ENCODE measurements around the gene SYT9.

Gene SYT9

GRCh38 chr11:7485186-7486097, 233.7 kb downstream of the SYT9 start, which contains the start of gene OLFML1:
Gene OLFML1, plus strand, starts transcription at chr11:7485506. Its CDS starts 370 bp downstream, at chr11:7485876.
- no peak for DNase-seq

GRCh38 chr11:7486098-7486780, 234.5 kb downstream of the SYT9 start:
- DNase-seq, result no peak

GRCh38 chr11:7486781-7487140, 235.1 kb downstream of the SYT9 start:
- DNase-seq, result no peak

DNA sequence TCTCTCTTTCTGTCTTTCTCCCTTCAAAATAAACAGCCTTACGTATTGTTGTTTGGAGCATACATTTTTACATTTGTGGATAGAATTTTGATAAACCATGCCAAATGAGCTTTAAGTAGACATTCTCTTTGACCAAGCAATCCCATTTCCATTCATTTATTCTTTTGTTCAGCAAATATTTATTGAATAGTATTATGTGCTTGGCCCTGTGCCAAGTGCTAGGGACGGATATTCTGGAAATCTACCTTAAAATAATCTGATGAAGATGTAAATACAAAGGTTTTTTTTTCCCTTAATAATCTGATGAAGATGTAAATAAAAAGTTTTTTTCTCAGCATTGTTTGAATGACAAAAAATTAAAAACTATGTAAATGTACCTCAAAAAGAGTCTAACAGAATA, 235.7 kb downstream of the SYT9 start:
- DNase-seq, result no peak

DNA sequence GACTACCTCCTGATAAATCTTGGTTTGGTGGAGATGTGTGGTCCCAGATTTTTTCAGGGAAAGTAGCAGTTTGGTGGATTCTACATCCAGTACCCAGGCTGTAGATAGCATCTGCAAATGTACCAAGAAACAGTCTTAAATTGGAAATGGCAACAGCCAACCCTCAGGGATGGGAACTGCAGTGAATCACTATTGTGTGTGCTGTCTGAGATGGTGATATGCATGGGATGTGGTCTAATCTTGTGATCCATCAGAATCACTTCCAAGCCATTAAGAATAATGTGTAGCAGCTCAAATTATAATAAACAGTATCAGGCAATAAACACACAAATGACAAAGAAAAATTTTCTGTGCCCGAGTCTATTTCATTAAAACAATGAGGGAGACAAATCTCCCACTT, 237.0 kb downstream of the SYT9 start:
- no peak for DNase-seq

- DNase-seq, result no peak
These were observed 237.7 kb downstream of the SYT9 start for GRCh38 chr11:7489376-7489775.

GRCh38 chr11:7490054-7490453, 238.3 kb downstream of the SYT9 start:
- no peak for DNase-seq

DNA sequence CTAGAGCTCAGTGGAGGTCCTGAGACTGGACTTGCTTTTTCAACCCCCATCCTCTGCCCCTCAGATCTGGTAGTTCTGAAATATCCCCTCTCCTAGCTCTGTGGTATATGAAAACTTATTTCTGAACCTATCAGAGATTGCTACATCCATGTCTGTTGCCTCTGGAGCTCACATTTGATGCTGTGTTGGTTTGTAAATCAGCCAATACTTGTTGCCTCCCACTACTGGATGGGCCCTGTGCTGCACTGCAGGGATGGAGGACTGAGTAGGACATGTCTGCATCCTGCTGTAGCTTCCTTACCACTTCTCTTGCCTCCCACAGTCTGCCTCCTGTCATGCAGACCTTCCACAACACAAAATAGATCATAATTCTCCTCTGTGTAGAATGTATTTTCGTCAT, 238.8 kb downstream of the SYT9 start:
- DNase-seq, result no peak

DNA sequence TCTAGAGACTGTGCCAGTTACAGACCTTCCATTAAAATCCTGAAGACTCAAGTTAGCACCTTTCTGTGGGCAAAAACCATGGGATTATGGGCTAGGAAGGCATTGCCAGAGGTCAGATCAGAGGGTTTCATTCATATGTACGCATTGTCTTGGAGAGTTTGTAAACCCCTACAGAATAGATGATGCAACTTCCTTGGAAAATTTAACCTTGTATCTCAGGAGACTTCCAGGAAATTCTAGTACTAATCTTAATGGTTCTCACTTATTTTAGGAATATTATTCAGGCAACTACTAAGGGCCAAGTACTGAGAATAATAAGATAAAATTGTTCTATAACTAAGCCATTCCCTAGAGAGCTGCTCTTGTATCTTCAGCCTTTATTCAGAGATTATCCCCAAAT, 240.5 kb downstream of the SYT9 start:
- DNase-seq, result no peak

DNA sequence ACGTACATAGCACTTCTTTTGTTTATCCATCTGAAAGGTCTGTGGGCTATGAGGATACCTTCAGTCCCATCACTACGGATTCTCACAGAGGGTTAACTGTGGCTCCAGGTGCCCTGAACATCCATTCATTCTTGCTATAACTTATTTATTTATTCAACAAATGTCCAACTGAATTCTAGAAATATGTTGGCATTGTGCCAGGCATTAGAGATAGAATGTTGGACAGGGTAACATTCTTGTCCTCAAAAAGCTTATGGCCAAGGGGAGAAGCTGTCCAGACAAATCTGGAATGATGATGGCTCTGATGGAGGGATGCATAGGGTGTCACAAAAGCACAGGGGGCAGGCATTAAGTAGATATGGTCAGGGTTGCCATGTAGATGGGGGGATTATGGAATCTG, 242.0 kb downstream of the SYT9 start:
- no peak for DNase-seq

DNA sequence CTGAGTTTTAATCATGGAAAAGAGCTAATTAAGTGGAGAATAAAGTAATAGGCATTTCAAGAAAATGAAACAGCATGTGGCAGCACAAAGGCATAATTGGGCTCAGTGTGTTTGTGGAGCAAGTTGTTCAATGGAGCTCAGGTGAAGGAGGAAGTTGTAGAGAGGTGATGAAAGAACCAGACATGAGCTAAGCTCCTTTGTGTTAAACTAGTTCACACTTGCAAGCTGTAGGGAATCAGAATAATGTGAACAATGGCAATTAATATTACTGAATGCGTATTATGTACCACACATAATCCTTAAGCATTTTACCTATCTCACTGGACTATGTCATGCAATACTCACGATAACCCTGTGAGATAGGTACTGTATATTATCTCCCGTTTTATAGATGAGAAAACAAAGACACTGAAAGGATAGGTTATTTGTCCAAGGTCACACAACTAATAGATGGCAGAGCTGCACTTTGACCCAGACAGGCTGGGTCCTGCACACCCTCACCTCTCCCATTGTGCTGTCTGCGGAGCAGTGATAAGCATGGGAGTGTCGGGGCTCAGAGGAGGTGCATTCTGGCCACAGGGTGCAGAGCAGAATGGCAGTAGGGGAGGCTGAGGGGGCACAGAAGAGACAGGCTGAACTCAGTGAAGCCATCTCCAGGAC, 242.5 kb downstream of the SYT9 start:
- no peak for DNase-seq

- DNase-seq, result no peak
These were observed 244.3 kb downstream of the SYT9 start for GRCh38 chr11:7495882-7496551.

DNA sequence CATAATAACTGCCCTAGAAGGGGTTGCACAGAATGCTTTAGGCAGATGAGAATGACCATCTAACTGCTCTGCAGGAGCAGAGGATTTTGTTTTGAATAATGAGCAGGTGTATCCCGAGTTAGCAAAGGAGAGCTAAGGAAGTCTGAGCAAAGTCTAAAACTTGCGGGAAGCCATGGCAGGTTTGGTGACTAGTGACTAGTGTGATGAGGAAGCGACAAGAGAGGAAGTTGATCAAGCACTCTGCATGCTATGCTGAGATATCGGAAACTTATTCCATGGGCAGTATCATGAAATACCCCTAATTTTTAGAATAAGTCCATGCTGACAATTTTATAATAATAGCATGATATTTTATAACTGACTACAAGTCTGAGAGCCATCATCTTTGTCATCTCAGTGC, 246.5 kb downstream of the SYT9 start:
- no peak for DNase-seq

DNA sequence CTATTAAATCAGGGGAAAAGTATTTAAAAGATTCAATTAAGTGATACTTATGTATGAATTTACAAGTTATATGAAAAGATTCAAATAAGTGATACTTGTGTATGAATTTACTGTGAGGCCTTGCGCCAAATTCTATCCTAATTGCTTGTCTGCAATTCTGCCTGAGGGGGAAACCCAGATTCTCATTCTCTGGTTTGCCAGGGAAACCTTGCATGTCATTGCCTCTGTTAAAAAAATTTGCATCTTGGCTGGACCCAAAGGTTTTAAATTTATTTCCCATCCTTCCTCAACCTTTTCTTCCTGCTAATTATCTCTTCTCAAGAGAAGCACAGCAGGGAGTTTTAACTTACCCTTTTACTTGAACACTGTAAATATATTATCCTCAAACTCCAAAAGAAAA, 247.4 kb downstream of the SYT9 start:
- DNase-seq, result no peak

DNA sequence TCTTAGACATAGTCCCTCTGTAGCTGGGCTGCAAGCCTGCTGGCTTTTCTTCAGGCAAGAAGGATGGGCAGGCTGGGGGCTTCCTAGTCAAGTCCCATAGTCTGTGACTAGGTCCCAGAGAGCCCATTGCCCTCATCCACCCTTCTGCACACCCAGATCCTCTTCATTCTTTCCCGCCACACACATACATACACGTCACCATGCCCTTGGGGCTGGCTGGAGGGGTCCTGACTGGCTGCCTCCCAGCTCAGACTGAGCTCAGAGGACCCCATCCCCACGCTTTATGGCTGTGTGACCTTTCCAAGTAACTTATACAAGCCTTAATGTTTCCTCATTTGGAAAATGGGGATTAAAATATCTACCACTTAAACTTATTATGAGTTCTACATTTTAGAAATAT, 248.5 kb downstream of the SYT9 start:
- DNase-seq, result no peak

DNA sequence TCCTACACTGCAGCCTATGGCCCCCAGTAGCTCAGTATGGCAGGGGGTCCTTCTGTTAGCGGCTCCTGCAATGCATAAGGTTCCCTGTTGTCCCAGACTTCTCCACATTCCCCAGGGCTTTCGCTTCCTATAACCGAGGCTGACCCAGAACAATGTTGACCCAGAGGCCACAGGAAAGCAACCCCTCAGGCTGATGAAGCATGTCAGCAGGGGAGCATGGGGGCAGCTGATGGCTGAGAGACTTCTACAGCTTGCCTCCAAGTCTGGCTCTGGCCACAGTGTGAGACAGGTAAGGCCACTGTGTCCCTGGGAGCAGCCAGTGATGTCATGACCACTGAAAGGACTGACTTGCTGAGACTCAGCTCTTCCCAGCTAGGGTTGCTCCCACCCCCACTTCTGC, 249.5 kb downstream of the SYT9 start:
- no peak for DNase-seq

GRCh38 chr11:7501894-7502293, 250.2 kb downstream of the SYT9 start:
- no peak for DNase-seq

DNA sequence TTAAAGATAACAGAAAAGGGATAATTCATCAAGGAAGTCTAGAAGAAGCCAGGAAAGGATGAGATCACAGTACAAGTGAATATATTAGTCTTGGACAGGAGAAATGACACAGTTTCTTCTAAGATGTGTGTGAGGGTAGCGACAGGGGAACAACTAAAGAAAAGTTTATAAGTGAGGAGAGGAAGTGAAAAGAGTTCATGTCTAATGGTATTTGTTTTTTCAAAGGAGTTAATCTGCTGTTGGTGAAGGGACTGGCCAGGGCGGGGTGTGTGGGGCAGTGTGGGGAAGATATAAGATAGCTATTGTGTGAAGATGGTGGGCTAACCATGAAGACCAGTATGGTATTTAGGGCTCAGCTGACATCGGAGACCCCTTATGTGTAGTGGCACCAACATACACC, 254.5 kb downstream of the SYT9 start:
- DNase-seq, result no peak

- no peak for DNase-seq
These were observed 256.4 kb downstream of the SYT9 start for GRCh38 chr11:7508087-7508486.

GRCh38 chr11:7509966-7510365, 258.3 kb downstream of the SYT9 start:
- DNase-seq, result no peak

GRCh38 chr11:7511401-7511800, 259.7 kb downstream of the SYT9 start:
- DNase-seq, result no peak

DNA sequence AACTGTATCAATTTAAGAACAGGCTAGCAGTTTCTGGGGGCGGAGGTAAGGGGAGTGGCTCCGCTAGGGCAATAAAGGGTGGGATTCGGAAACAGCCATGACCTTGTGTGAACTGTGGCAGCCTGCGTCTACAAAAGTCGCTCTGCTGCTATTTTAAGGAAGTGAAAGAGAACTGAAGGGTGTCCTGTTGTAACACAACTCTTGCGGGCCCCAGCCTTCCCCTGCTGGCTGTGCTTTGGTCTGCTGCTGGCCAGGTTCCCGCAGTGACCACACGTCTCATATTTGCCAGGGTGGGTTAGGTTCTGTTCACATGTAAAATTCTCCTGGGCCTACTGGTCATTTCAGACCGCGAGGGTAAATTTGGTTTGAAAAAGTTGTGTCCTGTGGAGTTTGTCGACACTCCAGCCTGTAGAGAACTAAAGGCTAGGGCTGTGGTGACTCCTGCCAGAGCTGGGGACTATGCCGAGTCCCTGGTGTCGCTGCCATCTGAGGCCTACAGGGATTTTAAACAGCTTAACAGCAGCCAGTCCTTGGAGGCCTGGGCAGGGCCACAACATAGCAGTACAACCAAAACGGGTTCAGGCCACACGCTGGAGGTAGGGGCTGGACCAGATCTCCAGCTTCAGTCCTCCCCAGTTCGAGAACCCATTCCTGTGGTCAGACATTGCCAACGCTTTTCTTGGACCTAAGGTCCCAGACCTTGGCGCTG, 261.0 kb downstream of the SYT9 start:
- DNase-seq, result no peak

All from activated CD4-positive, alpha-beta T cell treated with anti-CD3 and anti-CD28 coated beads, Interleukin-2, amount 50 U/mL, for 1 hour (primary cell).